Measurements from ENCODE around the gene HPCAL1. TPM values are rescaled to one million over a fixed set of nuclear protein-coding genes. Genes with fewer than 3 reads are reported as not detected.

HPCAL1 gene
- total and polyA plus RNA-seq, 2 donors (not counting 1 experiment from before 2014, with no cell fraction given) = 60.3 to 65.1 TPM

DNA sequence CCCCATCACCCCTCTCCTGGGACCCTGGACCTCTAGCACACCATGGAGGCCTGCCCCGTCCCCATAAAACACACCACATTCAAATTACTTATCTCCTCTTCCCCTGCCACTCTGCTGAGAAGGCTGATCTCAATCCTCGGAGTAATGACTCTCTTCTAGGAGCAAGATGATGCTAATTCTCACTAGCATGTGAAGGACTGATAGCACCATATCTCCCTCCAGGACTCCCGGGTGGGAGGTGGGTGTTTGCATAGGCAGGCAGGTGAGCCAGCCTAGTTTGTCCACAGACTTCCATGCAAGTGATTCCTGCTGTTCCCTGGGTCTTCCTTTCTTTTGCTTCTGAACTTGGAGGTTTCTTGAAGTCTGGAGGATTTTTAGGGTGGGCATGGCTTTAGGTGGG, 40.5 kb downstream of the HPCAL1 start:
- no peaks in the 10 kb centered on the region for H3K27me3 ChIP-seq (replicated peaks in 1 of 4; ENCODE audit: control extremely low read depth in 1 of 4, control insufficient read depth in 3 of 4, insufficient read depth in 4 of 4, low read length in 3 of 4)
- ATAC-seq (ENCODE audit: low read depth) (no peak), DNase-seq (no peak)
- Mint-ChIP-seq H3K4me1 (peaks cover 48% of the 10 kb centered on the region), H3K27ac (peak overlapping the region; percentile 50), H3K27me3 (no peaks in the 10 kb centered on the region), H3K4me3 (no peak overlapping the region), H3K9me3 (ENCODE audit: insufficient read depth) (no peaks in the 10 kb centered on the region)
- H3K27ac ChIP-seq (ENCODE audit: low read length in 2 of 2) = no peak overlapping the region
- peaks cover 97% of the 10 kb centered on the region for H3K79me2 ChIP-seq (ENCODE audit: control insufficient read depth, insufficient read depth, low read length)
- TF ChIP-seq, protein P1, sequence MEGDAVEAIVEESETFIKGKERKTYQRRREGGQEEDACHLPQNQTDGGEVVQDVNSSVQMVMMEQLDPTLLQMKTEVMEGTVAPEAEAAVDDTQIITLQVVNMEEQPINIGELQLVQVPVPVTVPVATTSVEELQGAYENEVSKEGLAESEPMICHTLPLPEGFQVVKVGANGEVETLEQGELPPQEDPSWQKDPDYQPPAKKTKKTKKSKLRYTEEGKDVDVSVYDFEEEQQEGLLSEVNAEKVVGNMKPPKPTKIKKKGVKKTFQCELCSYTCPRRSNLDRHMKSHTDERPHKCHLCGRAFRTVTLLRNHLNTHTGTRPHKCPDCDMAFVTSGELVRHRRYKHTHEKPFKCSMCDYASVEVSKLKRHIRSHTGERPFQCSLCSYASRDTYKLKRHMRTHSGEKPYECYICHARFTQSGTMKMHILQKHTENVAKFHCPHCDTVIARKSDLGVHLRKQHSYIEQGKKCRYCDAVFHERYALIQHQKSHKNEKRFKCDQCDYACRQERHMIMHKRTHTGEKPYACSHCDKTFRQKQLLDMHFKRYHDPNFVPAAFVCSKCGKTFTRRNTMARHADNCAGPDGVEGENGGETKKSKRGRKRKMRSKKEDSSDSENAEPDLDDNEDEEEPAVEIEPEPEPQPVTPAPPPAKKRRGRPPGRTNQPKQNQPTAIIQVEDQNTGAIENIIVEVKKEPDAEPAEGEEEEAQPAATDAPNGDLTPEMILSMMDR (IDR thresholded peaks at IDR 0.05) = no peak
- TF ChIP-seq EZH2 (IDR thresholded peaks at IDR 0.05; ENCODE audit: borderline replicate concordance, insufficient read depth, low read depth, low read length, poor library complexity, severe bottlenecking) = no peak
- ChIA-PET POLR2A (no interaction called here), CTCF (interaction anchor here (3.4 kb wide), 1 partner anchor 65 kb away, joined by 15 read pairs; no protein-coding TSS in a partner anchor)
- H3K4me3 ChIP-seq (ENCODE audit: control extremely low read depth in 1 of 5, extremely low read depth in 1 of 5, insufficient read depth in 1 of 5, low read depth in 2 of 5, low read length in 4 of 5) = no peak overlapping the region
- no peaks in the 10 kb centered on the region for H3K36me3 ChIP-seq (replicated peaks in 1 of 2; ENCODE audit: control extremely low read depth in 1 of 2, control insufficient read depth in 1 of 2, extremely low read depth in 1 of 2, insufficient read depth in 2 of 2, low read length in 1 of 2)
- WGBS (ENCODE audit: insufficient coverage) = no CpG with 5 or more reads among the region's 3 CpGs
- H3K9ac ChIP-seq (ENCODE audit: low read length) = no peak overlapping the region
- no peaks in the 10 kb centered on the region for H3K9me3 ChIP-seq (ENCODE audit: control extremely low read depth in 1 of 3, control insufficient read depth in 2 of 3, insufficient read depth in 1 of 3, low read length in 2 of 3)
- H2AFZ ChIP-seq (ENCODE audit: insufficient read depth, low read depth, low read length, poor library complexity, severe bottlenecking) = no peak overlapping the region
- H4K20me1 ChIP-seq (ENCODE audit: control insufficient read depth, insufficient read depth, low read length, poor library complexity, severe bottlenecking) = peaks cover 88% of the 10 kb centered on the region
- no peak overlapping the region for H3K4me2 ChIP-seq (replicated peaks; ENCODE audit: low read depth, low read length, poor library complexity, severe bottlenecking)
- intact Hi-C loops (cut with micrococcal nuclease) = no loop called here
- peaks cover 19 to 43% of the 10 kb centered on the region in 2 donors for H3K4me1 ChIP-seq (ENCODE audit: control insufficient read depth in 2 of 2, insufficient read depth in 2 of 2, low read length in 2 of 2)

- H3K9ac ChIP-seq (ENCODE audit: low read length) = no peak overlapping the region
- H4K20me1 ChIP-seq (ENCODE audit: control insufficient read depth, insufficient read depth, low read length, poor library complexity, severe bottlenecking) = peaks cover 83% of the 10 kb centered on the region
- Mint-ChIP-seq H3K4me1 (peaks cover 49% of the 10 kb centered on the region), H3K27me3 (no peaks in the 10 kb centered on the region), H3K27ac (no peak overlapping the region), H3K4me3 (no peak overlapping the region), H3K9me3 (ENCODE audit: insufficient read depth) (no peaks in the 10 kb centered on the region)
- peak overlapping the region; percentile 29 for H3K4me2 ChIP-seq (replicated peaks; ENCODE audit: low read depth, low read length, poor library complexity, severe bottlenecking)
- intact Hi-C loops (cut with micrococcal nuclease) = no loop called here
- POLR2A ChIA-PET = no interaction called here
- ATAC-seq (ENCODE audit: low read depth) (no peak), DNase-seq (no peak)
- no peak overlapping the region for H2AFZ ChIP-seq (ENCODE audit: insufficient read depth, low read depth, low read length, poor library complexity, severe bottlenecking)
- H3K36me3 ChIP-seq (replicated peaks in 1 of 2; ENCODE audit: control extremely low read depth in 1 of 2, control insufficient read depth in 1 of 2, extremely low read depth in 1 of 2, insufficient read depth in 2 of 2, low read length in 1 of 2) = no peaks in the 10 kb centered on the region
- no peaks in the 10 kb centered on the region for H3K9me3 ChIP-seq (ENCODE audit: control extremely low read depth in 1 of 3, control insufficient read depth in 2 of 3, insufficient read depth in 1 of 3, low read length in 2 of 3)
- no peak overlapping the region for H3K4me3 ChIP-seq (ENCODE audit: control extremely low read depth in 1 of 5, extremely low read depth in 1 of 5, insufficient read depth in 1 of 5, low read depth in 2 of 5, low read length in 4 of 5)
- WGBS (ENCODE audit: insufficient coverage) = 99% methylated on average over 7 of the region's 8 CpGs
- peaks cover 94% of the 10 kb centered on the region for H3K79me2 ChIP-seq (ENCODE audit: control insufficient read depth, insufficient read depth, low read length)
- H3K27ac ChIP-seq (ENCODE audit: low read length in 2 of 2) = no peak overlapping the region
- H3K4me1 ChIP-seq (ENCODE audit: control insufficient read depth in 2 of 2, insufficient read depth in 2 of 2, low read length in 2 of 2) = peaks cover 19 to 44% of the 10 kb centered on the region in 2 donors
- H3K27me3 ChIP-seq (replicated peaks in 1 of 4; ENCODE audit: control extremely low read depth in 1 of 4, control insufficient read depth in 3 of 4, insufficient read depth in 4 of 4, low read length in 3 of 4) = no peaks in the 10 kb centered on the region
- no peak for TF ChIP-seq EZH2 (IDR thresholded peaks at IDR 0.05; ENCODE audit: borderline replicate concordance, insufficient read depth, low read depth, low read length, poor library complexity, severe bottlenecking)
- TF ChIP-seq, protein P1 (IDR thresholded peaks at IDR 0.05) = no peak
- CTCF ChIA-PET = interaction anchor here (0.6 to 3.4 kb wide), 3 partner anchors 20 to 65 kb away, joined by 3 to 15 read pairs (median 3); no protein-coding TSS in a partner anchor
Measured at GRCh38 chr2:10343658-10344057, 41.0 kb downstream of the HPCAL1 start.
